Stimulated activated CD4-positive, alpha-beta T cell treated with anti-CD3 and anti-CD28 coated beads, Interleukin-12 subunit alpha, Interleukin-12 subunit beta, amount 100 ng/mL, for 4 hours (primary cell): ENCODE results near the gene SPCS2.
"Not testable (repeated sequence)": the region's sequence is repeated elsewhere in the genome, so short reads cannot be mapped to it uniquely, and the experiment has no call there.

Experiments
- DNase-seq: peaks from one replicate; pipeline ENCODE4 v3.0.0-alpha.2; 2020

The SPCS2 gene

GRCh38 chr11:74950374-74950969 is 1.4 kb downstream of the SPCS2 start:
- no peak for DNase-seq

GRCh38 chr11:74951226-74951625 is 2.2 kb downstream of the SPCS2 start:
- no peak for DNase-seq

GRCh38 chr11:74952752-74953151 is 3.7 kb downstream of the SPCS2 start:
- no peak for DNase-seq

- no peak for DNase-seq
These were observed 4.4 kb downstream of the SPCS2 start for GRCh38 chr11:74953451-74953850.

- no peak for DNase-seq
These were observed 5.1 kb downstream of the SPCS2 start for GRCh38 chr11:74954199-74954598.

- no peak for DNase-seq
These were observed 7.4 kb downstream of the SPCS2 start for GRCh38 chr11:74956397-74957015.

GRCh38 chr11:74957937-74958629 is 9.0 kb downstream of the SPCS2 start:
- no peak for DNase-seq

- DNase-seq = not testable (repeated sequence)
These were observed 11.1 kb downstream of the SPCS2 start for GRCh38 chr11:74960128-74960527.

GRCh38 chr11:74966651-74967050 is 17.6 kb downstream of the SPCS2 start:
- no peak for DNase-seq

- no peak for DNase-seq
These were observed 21.9 kb downstream of the SPCS2 start for GRCh38 chr11:74970852-74971395.

GRCh38 chr11:74971424-74971823 is 22.4 kb downstream of the SPCS2 start:
- DNase-seq = no peak

- DNase-seq = no peak
These were observed 29.0 kb downstream of the SPCS2 start for GRCh38 chr11:74978041-74978440.

- no peak for DNase-seq
These were observed 31.6 kb downstream of the SPCS2 start for GRCh38 chr11:74980634-74981033.

- no peak for DNase-seq
These were observed 32.8 kb downstream of the SPCS2 start for GRCh38 chr11:74981888-74982287.

- no peak for DNase-seq
These were observed 35.0 kb downstream of the SPCS2 start for GRCh38 chr11:74984070-74984469.

GRCh38 chr11:74984730-74985129 is 35.7 kb downstream of the SPCS2 start:
- no peak for DNase-seq

GRCh38 chr11:74988541-74989259 is 39.6 kb downstream of the SPCS2 start, which contains the start of gene NEU3:
NEU3 (plus strand) TSS chr11:74988933; CDS start chr11:74989061, 128 bp downstream.
- peak; percentile 86 for DNase-seq

- DNase-seq = no peak
These were observed 40.2 kb downstream of the SPCS2 start for GRCh38 chr11:74989260-74989638.

- DNase-seq = not testable (repeated sequence)
These were observed 41.1 kb downstream of the SPCS2 start for GRCh38 chr11:74990150-74990549.

GRCh38 chr11:74990941-74991340 is 41.9 kb downstream of the SPCS2 start:
- DNase-seq = no peak

- DNase-seq = no peak
These were observed 43.8 kb downstream of the SPCS2 start for GRCh38 chr11:74992852-74993251.

GRCh38 chr11:75000975-75001354 is 51.9 kb downstream of the SPCS2 start:
- DNase-seq = no peak

- DNase-seq = no peak
These were observed 52.6 kb downstream of the SPCS2 start for GRCh38 chr11:75001686-75002085.
